GM18517 (cell line): Measurements from ENCODE around the gene SELENOV.

Source experiments
- ATAC-seq: cut with Tn5 transposase; IDR thresholded peaks from one replicate; pipeline ENCODE4 v1.9.1; 2021; ENCODE audit warnings: mild to moderate bottlenecking, moderate library complexity; ENCODE audit not compliant: unreplicated experiment

The SELENOV gene

GRCh38 chr19:39557811-39558623 is 43.1 kb downstream of the SELENOV start:
- ATAC-seq = no peak

- no peak for ATAC-seq
These were observed 43.7 kb downstream of the SELENOV start for GRCh38 chr19:39558624-39559117.

GRCh38 chr19:39563408-39563807 is 48.5 kb downstream of the SELENOV start:
- no peak for ATAC-seq

- ATAC-seq = no peak
These were observed 51.1 kb downstream of the SELENOV start for GRCh38 chr19:39566064-39566463.

GRCh38 chr19:39568604-39569003 is 53.7 kb downstream of the SELENOV start:
- ATAC-seq = no peak
